GOT3 (cell line): Measurements from ENCODE around the gene RBMS1.

ENCODE experiments used
- DNase-seq: peaks from one replicate; lab custom pipeline; 2025; ENCODE audit warnings: mixed read lengths; lab: John Stamatoyannopoulos, UW

The RBMS1 gene

GRCh38 chr2:160408959-160409291, 84.7 kb downstream of the RBMS1 start:
- no peak for DNase-seq

DNA sequence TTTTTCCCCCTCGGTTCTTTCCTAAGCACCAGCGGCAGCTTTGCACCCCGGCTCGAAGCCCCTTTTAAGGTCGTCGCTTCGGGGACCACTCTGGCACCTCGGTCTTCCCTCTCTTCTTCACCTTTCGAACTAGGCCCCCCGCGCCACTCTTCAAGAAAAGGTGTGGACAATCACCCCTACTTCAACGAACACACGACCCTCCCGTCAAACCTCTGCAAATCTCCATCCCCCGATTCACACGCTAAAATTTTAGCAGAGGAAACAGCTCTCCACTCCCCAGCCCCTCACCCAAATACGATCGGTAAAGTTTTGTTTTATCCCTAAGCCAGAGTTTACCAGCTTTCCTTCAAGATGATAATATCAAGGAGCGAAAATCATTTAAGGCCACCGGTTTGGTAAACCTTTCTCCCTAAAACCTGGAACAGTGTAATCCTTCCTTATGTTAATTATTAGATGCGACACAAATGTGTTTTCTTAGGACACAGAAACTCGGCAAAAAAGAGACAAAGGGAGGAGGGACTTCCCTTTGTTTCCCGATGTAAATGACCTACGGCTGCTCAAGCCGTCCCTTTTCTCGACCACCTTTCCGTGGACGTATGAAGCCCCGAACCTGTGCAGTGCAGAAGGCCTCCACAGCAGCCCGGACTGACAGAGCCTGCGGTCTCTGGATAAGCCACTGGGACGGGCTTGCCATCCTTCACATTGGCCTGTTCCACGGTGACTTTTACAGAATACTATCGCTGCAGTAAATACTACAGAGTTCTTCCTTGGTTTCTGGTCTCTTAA, 85.2 kb downstream of the RBMS1 start:
- DNase-seq, result no peak

DNA sequence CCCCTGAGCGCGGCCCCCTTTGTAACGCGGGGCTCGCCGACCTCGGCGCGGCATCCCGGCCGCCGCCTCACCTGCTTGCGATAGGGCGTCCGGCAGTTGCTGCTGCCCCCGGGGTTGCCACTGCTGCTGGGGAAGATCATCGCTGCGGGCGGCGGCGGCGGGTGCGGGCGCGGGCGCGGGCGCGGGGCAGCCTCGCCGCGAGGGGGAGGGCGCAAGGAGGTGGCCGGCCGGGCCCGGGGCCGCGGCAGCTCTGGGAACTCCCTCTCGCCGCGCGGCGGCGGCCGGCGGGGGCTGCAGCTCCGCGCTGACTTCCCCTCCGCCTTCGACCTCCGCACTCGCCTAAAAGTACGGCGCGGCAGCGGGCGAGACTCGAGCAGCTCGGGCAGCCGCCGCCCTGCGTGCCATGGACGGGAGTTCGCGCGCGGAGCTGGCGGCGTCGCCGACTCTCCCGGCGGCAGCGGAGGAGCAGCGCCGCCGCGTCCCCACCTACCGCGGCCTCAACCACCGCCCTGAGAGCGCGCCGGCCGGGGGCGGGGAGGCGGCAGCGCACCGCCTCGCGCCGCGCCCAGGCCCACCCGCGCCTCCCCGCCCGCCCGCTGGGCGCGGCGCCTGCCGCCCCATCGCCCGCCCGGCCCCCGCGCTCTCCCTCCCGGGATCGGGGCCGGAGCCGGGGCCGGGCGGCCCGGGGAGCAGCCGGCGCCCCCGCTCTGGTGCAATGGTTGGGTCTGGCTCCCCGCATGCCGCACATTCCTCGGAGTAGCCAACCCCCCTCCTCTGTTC, 86.0 kb downstream of the RBMS1 start:
- peak; percentile 27 for DNase-seq

GRCh38 chr2:160406591-160407392, 86.8 kb downstream of the RBMS1 start:
- no peak for DNase-seq

- DNase-seq, result no peak
Measured at GRCh38 chr2:160405077-160405867, 88.3 kb downstream of the RBMS1 start.

DNA sequence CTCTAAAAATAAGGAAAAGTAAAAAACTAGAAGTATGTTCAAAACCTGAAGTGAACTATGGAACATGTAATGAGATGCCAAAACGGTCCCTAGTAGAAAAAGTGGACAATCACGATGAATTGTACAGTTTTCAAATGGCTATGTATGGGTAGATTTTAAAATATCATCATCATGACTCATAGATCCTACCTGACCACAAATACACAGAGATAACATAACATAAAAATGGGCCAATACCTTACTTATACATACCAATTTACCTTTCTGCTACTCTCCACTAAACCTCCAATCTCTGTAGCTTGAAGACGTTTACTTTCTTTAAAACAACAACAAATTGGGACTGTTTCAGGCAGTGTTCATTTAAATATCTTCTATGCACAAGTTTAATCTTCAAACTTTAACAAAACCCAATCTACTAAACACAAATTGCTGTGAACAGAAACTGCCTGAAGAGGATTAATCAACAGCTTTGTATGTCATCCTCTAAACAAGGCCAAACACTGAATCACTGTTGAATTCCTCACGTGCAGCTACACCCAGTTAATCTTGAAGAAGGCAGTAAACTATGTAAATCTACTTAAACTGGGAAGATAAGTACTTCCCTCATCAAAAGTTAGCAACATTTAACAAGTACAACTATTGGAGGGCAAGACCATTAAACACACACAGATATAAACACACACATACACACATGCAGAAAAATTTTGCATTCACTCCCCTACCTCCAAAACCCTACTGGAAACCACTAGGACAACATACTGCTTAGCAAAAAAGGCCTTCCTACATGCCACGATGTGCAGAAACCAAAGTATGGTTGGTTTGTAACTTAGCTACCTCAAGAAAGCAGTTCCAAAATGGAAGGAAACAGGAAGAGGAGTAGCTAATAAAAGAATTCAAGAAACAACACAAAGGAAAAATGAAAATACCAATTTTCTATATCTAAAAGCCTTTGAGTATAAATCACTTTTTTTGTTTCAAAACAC, 90.3 kb downstream of the RBMS1 start:
- no peak for DNase-seq

- DNase-seq, result no peak
Measured at GRCh38 chr2:160402501-160402900, 91.1 kb downstream of the RBMS1 start.

- DNase-seq, result no peak
Measured at GRCh38 chr2:160401895-160402294, 91.7 kb downstream of the RBMS1 start.

DNA sequence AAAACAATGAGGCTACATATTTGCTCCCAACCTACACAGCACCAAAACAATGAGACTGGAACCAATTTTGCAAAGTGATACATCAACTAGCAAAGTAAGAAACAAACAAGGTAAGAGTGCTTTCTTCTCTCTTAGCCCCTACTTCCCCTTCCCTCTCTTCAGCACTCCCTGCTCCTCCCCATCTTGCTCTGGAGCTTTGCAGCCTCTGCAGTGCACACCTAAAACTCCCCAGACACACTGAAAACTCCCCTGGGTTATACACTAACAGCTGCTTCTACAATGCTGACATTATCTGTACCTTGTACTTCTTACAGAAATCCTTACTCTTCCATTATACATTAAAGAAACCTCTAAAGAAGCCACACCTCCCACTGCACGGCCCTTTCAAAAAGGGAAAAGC, 93.7 kb downstream of the RBMS1 start:
- no peak for DNase-seq

GRCh38 chr2:160397530-160397865, 96.1 kb downstream of the RBMS1 start:
- DNase-seq, result no peak

- DNase-seq, result no peak
Measured at GRCh38 chr2:160394153-160394552, 99.5 kb downstream of the RBMS1 start.

GRCh38 chr2:160392201-160392600, 101.4 kb downstream of the RBMS1 start:
- DNase-seq, result no peak

DNA sequence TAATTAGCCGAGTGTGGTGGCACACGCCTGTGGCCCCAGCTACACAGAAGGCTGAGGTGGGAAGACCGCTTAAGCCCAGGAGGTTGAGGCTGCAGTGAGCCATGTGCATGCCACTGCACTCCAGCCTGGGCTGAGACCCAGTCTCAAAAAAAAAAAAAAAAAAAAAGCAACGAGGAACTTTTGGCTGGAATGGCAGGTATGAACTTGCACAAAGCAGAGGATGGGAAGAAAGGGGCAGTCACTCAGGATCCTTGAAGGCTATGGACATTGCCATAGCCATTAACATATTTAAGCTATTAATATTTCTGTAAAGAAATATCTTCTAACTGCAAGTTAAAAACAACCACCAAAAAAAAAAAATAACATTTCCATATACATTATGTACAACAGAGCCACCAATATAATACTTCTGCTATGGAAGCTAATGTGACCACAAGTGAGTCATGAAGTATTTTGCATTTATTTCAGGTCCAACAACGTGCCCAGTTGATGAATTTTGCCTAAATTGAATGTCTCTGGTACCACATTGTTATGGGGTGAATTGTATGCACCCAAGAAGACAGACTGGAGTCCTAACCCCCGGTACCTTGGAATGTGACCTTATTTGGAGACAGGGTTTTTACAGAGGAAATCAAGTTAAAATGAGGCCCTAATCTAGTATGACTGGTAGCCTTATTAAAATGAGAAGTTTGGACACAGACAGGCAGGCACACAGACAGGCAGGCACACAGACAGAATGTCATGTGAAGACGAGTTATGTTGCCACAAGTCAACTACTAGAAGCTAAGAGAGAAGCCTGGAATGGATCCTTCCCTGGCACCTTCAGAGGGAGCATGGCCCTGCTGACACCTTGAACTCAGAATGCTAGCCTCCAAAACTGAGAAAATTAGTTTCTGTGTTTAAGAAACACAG, 102.8 kb downstream of the RBMS1 start:
- no peak for DNase-seq

DNA sequence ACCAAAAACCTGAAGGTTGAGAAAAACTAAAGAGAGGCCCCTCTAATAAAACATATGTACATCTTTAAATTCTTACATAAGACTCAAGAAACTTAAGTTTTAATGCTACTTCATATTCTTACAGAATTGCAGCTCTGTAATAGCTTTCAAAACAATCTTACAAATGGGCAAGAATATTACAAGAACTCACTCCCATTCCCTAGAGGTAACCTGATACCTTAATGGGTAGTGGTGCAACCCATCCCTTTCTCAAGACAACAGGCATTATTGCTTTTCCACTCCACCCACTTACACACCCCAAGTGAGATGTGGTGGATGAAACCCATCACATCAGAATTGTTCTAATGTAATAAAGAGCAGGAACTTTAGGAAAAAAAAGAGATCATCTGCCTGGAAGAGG, 103.7 kb downstream of the RBMS1 start:
- no peak for DNase-seq

DNA sequence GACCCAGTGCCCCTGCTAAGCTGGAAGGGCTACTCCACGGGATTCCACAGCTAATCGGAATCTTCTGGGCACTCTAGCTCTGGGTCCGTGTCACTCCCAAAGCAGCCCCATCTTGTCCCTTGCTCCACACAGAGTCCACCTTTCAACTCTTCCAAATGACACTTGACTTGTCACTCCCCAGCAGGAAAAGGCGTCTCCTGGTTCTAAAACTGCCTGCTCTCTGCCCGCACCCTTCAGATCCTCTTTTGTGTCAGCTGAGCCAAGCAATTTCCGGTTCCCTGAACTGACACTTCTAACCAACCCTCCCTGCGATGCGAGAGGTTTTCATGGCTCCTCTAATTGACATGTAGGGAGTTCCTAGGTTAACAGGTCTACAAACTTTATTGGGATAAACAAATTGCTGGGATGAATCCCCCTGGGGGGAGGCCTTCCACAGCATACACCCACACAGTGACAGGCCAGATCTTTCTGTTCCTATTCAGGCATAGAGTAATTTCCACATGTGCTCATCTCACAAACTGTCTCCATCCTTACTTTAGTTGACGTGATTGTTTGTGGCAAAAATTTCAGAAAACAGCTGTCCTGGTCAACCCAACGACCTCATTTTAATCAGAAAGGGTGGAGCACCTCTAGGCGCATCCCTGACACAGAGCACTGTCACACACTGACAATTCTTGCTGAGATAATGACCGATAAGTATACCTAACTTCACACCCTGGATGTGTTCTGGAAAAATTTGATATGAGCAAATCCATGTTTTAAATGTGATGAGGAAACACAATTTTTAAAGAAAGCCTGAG, 104.9 kb downstream of the RBMS1 start:
- no peak for DNase-seq

DNA sequence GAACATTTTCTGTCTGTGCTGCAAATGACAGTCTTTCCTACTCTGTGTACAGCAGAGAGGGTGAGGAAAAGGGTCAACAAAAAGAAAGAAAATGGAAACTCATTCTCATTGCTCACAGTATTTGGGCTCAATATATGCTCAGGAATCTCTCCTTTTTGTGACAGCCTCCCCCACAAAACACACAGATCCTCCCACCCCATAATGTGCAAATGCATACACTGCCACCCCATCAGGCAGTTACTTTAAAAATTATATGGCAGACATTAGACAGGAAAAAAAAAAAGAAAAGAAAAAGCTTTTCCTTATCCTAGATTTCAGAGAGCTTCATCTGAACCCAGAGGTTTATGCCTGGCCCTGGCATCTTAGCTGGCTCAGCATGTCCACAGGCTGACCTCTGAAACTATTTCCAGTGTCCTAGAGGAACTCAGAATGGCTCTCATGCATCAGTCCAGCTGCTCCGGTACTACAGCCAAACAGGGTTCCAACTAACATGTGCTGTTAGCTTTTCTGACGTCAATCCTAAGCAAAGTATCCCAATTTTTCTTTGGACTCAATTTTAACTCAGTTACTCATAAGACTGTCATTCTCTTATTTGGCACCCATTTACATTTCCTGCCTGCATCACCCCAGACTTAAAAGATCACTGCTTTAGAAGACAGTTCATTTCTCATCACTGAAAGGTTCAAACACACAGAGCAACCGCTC, 105.9 kb downstream of the RBMS1 start:
- no peak for DNase-seq

DNA sequence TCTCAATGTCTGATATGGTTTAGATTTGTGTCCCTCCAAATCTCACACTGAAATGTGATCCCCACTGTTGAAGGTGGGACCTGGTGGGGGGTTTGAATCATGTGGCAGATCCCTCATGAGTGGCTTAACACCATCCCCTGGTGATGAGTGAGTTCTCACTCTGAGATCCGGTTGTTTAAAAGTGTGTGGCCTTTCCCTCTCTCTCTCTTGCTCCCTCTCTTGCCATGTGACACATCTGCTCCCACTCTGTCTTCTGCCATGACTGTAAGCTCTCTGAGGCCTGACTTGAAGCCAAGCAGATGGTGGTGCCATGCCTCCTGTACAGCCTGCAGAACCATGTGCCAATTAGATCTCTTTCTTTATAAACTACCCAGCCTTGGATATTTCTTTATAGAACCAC, 108.8 kb downstream of the RBMS1 start:
- no peak for DNase-seq

- DNase-seq, result no peak
Measured at GRCh38 chr2:160381425-160381951, 112.1 kb downstream of the RBMS1 start.
